ENCODE measurements around the gene CREB3.

The CREB3 gene

GRCh38 chr9:35703906-35704672 lies 28.4 kb upstream of the CREB3 start:
- no peak for DNase-seq

- DNase-seq, result no peak
Observed at GRCh38 chr9:35705372-35705771, 27.1 kb upstream of the CREB3 start.

GRCh38 chr9:35705836-35706430 lies 26.5 kb upstream of the CREB3 start:
- DNase-seq, result no peak

GRCh38 chr9:35706951-35707350 lies 25.5 kb upstream of the CREB3 start:
- no peak for DNase-seq

- DNase-seq, result no peak
Observed at GRCh38 chr9:35708146-35708545, 24.3 kb upstream of the CREB3 start.

GRCh38 chr9:35710818-35711500 lies 21.5 kb upstream of the CREB3 start:
- no peak for DNase-seq

- no peak for DNase-seq
Observed at GRCh38 chr9:35711501-35712428, 20.7 kb upstream of the CREB3 start.

GRCh38 chr9:35712762-35713400 lies 19.6 kb upstream of the CREB3 start:
- no peak for DNase-seq

GRCh38 chr9:35713578-35713977 lies 18.9 kb upstream of the CREB3 start:
- no peak for DNase-seq

- DNase-seq, result no peak
Observed at GRCh38 chr9:35714123-35714522, 18.3 kb upstream of the CREB3 start.

GRCh38 chr9:35714579-35715252 lies 17.8 kb upstream of the CREB3 start:
- no peak for DNase-seq

- DNase-seq, result no peak
Observed at GRCh38 chr9:35716230-35716629, 16.2 kb upstream of the CREB3 start.

- no peak for DNase-seq
Observed at GRCh38 chr9:35717132-35717870, 15.2 kb upstream of the CREB3 start.

GRCh38 chr9:35718721-35719511 lies 13.6 kb upstream of the CREB3 start:
- DNase-seq, result no peak

- no peak for DNase-seq
Observed at GRCh38 chr9:35719546-35719945, 12.9 kb upstream of the CREB3 start.

- DNase-seq, result no peak
Observed at GRCh38 chr9:35723426-35723825, 9.0 kb upstream of the CREB3 start.

- no peak for DNase-seq
Observed at GRCh38 chr9:35723908-35724307, 8.6 kb upstream of the CREB3 start.

GRCh38 chr9:35725362-35725761 lies 7.1 kb upstream of the CREB3 start:
- DNase-seq, result no peak

- no peak for DNase-seq
Observed at GRCh38 chr9:35726931-35727330, 5.5 kb upstream of the CREB3 start.

- DNase-seq, result no peak
Observed at GRCh38 chr9:35727676-35728040, 4.8 kb upstream of the CREB3 start.

Data from NCI-H187 (cell line).